Mesenchymal stem cell (in vitro differentiated cells and primary cell): Measurements from ENCODE around the gene AUTS2.

Experiments used
- DNase-seq: peaks from one replicate; pipeline ENCODE4 v3.0.0-alpha.2; 2013
- H2AFZ ChIP-seq: one replicate; pipeline ENCODE4 v1.6.1; 2013; ENCODE audit warnings: low read depth, mild to moderate bottlenecking, control low read depth, inconsistent platforms, low read length, moderate library complexity
- H2AK5ac ChIP-seq: 2 replicates; pipeline ENCODE4 v1.6.1; 2013; ENCODE audit warnings: low read length, moderate library complexity, mild to moderate bottlenecking, inconsistent platforms; ENCODE audit not compliant: severe bottlenecking
- H2BK120ac ChIP-seq: one replicate; pipeline ENCODE4 v1.6.1; 2013; ENCODE audit warnings: low read depth, mild to moderate bottlenecking, inconsistent platforms, low read length, moderate library complexity
- H2BK12ac ChIP-seq, 2 experiments: one replicate each; pipeline ENCODE4 v1.6.1; 2013; ENCODE audit warnings: inconsistent platforms in 2 of 2, low read length in 2 of 2, mild to moderate bottlenecking in 2 of 2, moderate library complexity in 2 of 2, control low read depth in 1 of 2
- H2BK15ac ChIP-seq: one replicate; pipeline ENCODE4 v1.6.1; 2013; ENCODE audit warnings: mild to moderate bottlenecking, low read depth, inconsistent platforms; ENCODE audit not compliant: poor library complexity, severe bottlenecking
- H2BK5ac ChIP-seq: 2 replicates; pipeline ENCODE4 v1.6.1; 2013; ENCODE audit warnings: low read depth, mild to moderate bottlenecking, low read length, control low read depth, inconsistent platforms; ENCODE audit not compliant: poor library complexity, severe bottlenecking
- H3K14ac ChIP-seq, 2 experiments: one replicate each; pipeline ENCODE4 v1.6.1; 2013; ENCODE audit warnings: inconsistent platforms in 2 of 2, low read length in 2 of 2, control low read depth in 1 of 2, mild to moderate bottlenecking in 1 of 2, moderate library complexity in 1 of 2
- H3K18ac ChIP-seq, 2 experiments: one replicate each; pipeline ENCODE4 v1.6.1; 2013; ENCODE audit warnings: inconsistent platforms in 2 of 2, low read length in 2 of 2, control low read depth in 1 of 2, low read depth in 1 of 2, mild to moderate bottlenecking in 1 of 2
- H3K23ac ChIP-seq, 2 experiments: one replicate each; pipeline ENCODE4 v1.6.1; 2013; ENCODE audit warnings: inconsistent platforms in 2 of 2, low read length in 2 of 2, mild to moderate bottlenecking in 2 of 2, moderate library complexity in 2 of 2, control low read depth in 1 of 2
- H3K27ac ChIP-seq: 2 replicates; pipeline ENCODE4 v1.5.1; 2013; ENCODE audit warnings: mild to moderate bottlenecking, moderate library complexity, low read length, control low read depth, inconsistent platforms; ENCODE audit not compliant: poor library complexity, severe bottlenecking
- H3K27me3 ChIP-seq, 2 experiments: 2 replicates each; pipeline versions ENCODE4 v1.6.1 to v1.7.0; 2013; ENCODE audit warnings: low read length in 2 of 2, mild to moderate bottlenecking in 2 of 2, moderate library complexity in 2 of 2, control low read depth in 1 of 2, inconsistent platforms in 1 of 2; ENCODE audit not compliant: control insufficient read depth in 1 of 2, insufficient read depth in 1 of 2
- H3K36me3 ChIP-seq, 2 experiments: 2 replicates each; pipeline versions ENCODE4 v1.6.1 to v1.7.0; 2013; ENCODE audit warnings: low read length in 2 of 2, control low read depth in 1 of 2, inconsistent platforms in 1 of 2, low read depth in 1 of 2, mild to moderate bottlenecking in 1 of 2; ENCODE audit not compliant: insufficient read depth in 2 of 2, control insufficient read depth in 1 of 2
- H3K4ac ChIP-seq, 2 experiments: one replicate each; pipeline ENCODE4 v1.6.1; 2013; ENCODE audit warnings: inconsistent platforms in 2 of 2, low read length in 2 of 2, mild to moderate bottlenecking in 2 of 2, moderate library complexity in 2 of 2, control low read depth in 1 of 2, low read depth in 1 of 2
- H3K4me1 ChIP-seq: 2 replicates; pipeline ENCODE4 v1.6.1; 2013; ENCODE audit warnings: low read depth, low read length, control low read depth; ENCODE audit not compliant: control insufficient read depth, insufficient read depth
- H3K4me2 ChIP-seq: 2 replicates; pipeline ENCODE4 v1.6.1; 2013; ENCODE audit warnings: low read length, mild to moderate bottlenecking, inconsistent platforms; ENCODE audit not compliant: poor library complexity, severe bottlenecking
- H3K4me3 ChIP-seq, 2 experiments: 2 replicates each; pipeline versions ENCODE4 v1.5.1 to v1.7.0; 2013; ENCODE audit warnings: low read length in 2 of 2, mild to moderate bottlenecking in 2 of 2, control low read depth in 1 of 2, low read depth in 1 of 2; ENCODE audit not compliant: insufficient read depth in 1 of 2
- H3K79me1 ChIP-seq: replicated peaks from 2 replicates; pipeline ENCODE4 v1.6.1; 2013; ENCODE audit warnings: mild to moderate bottlenecking, control low read depth, low read length, inconsistent platforms; ENCODE audit not compliant: poor library complexity, severe bottlenecking
- H3K9ac ChIP-seq: 2 replicates; pipeline ENCODE4 v1.7.0; 2013; ENCODE audit warnings: mild to moderate bottlenecking, low read length, moderate library complexity
- H3K9me3 ChIP-seq: 2 replicates; pipeline ENCODE4 v1.7.0; 2013; ENCODE audit warnings: mild to moderate bottlenecking, low read length; ENCODE audit not compliant: control insufficient read depth
- H4K8ac ChIP-seq: one replicate; pipeline ENCODE4 v1.6.1; 2013; ENCODE audit warnings: inconsistent platforms, mild to moderate bottlenecking, low read length, moderate library complexity
- H4K91ac ChIP-seq: one replicate; pipeline ENCODE4 v1.6.1; 2013; ENCODE audit warnings: mild to moderate bottlenecking, low read length, inconsistent platforms
- WGBS: methylation state at CpG from one replicate; pipeline ENCODE4 v1.1.7; 2013; ENCODE audit warnings: mixed read lengths; 5-methylcytosine and 5-hydroxymethylcytosine counted together

The AUTS2 gene

GRCh38 chr7:70782796-70783195 is 1184.5 kb downstream of the AUTS2 start:
- Histone ChIP-seq H3K4ac (no peak overlapping the region), H2AK5ac (no peak overlapping the region), H3K9me3 (no peaks in the 10 kb centered on the region), H3K4me2 (no peak overlapping the region), H3K23ac (no peak overlapping the region), H3K4me1 (peaks cover 2% of the 10 kb centered on the region), H2BK5ac (no peak overlapping the region), H2BK120ac (no peak overlapping the region), H2AFZ (no peak overlapping the region), H3K36me3 (peaks cover 45 to 84% of the 10 kb centered on the region in 2 experiments), H3K4me3 (no peak overlapping the region), H3K18ac (no peak overlapping the region), H2BK15ac (no peak overlapping the region), H3K9ac (no peak overlapping the region), H4K8ac (no peak overlapping the region), H4K91ac (no peak overlapping the region), H3K79me1 (peaks cover 6% of the 10 kb centered on the region), H3K27me3 (no peaks in the 10 kb centered on the region), H3K27ac (no peak overlapping the region), H3K14ac (no peak overlapping the region), H2BK12ac (no peak overlapping the region)
- WGBS, result 95% methylated on average over 1 of the region's 1 CpG
- no peak for DNase-seq

GRCh38 chr7:70785427-70785826 is 1187.2 kb downstream of the AUTS2 start:
- Histone ChIP-seq H4K8ac (no peak overlapping the region), H3K79me1 (peaks cover 3% of the 10 kb centered on the region), H3K4me1 (peaks cover 2% of the 10 kb centered on the region), H3K36me3 (peaks cover 52 to 89% of the 10 kb centered on the region in 2 experiments), H3K14ac (no peak overlapping the region), H2AFZ (no peak overlapping the region), H3K23ac (no peak overlapping the region), H2BK120ac (no peak overlapping the region), H3K4me3 (no peak overlapping the region), H2BK15ac (no peak overlapping the region), H2BK12ac (no peak overlapping the region), H3K18ac (no peak overlapping the region), H2BK5ac (no peak overlapping the region), H3K9ac (no peak overlapping the region), H3K27ac (no peak overlapping the region), H3K27me3 (no peaks in the 10 kb centered on the region), H3K9me3 (no peaks in the 10 kb centered on the region), H3K4ac (no peak overlapping the region), H2AK5ac (no peak overlapping the region), H3K4me2 (no peak overlapping the region), H4K91ac (no peak overlapping the region)
- 93% methylated on average over 3 of the region's 5 CpGs for WGBS
- DNase-seq, result no peak

- H3K4ac ChIP-seq, result no peak overlapping the region
- H3K9me3 ChIP-seq, result no peaks in the 10 kb centered on the region
- 94% methylated on average over 6 of the region's 6 CpGs for WGBS
- peaks cover 2% of the 10 kb centered on the region for H3K4me1 ChIP-seq
- H3K4me3 ChIP-seq, result no peak overlapping the region
- no peak overlapping the region for H4K8ac ChIP-seq
- H3K23ac ChIP-seq, result no peak overlapping the region
- H3K14ac ChIP-seq, result no peak overlapping the region
- H2AFZ ChIP-seq, result no peak overlapping the region
- H2BK15ac ChIP-seq, result no peak overlapping the region
- H3K4me2 ChIP-seq, result no peak overlapping the region
- no peak overlapping the region for H2BK12ac ChIP-seq
- no peak overlapping the region for H2BK5ac ChIP-seq
- no peak overlapping the region for H4K91ac ChIP-seq
- H3K27me3 ChIP-seq, result no peaks in the 10 kb centered on the region
- H3K9ac ChIP-seq, result no peak overlapping the region
- H3K36me3 ChIP-seq, result peaks cover 56 to 90% of the 10 kb centered on the region in 2 experiments
- H2BK120ac ChIP-seq, result no peak overlapping the region
- no peak overlapping the region for H3K18ac ChIP-seq
- no peak overlapping the region for H2AK5ac ChIP-seq
- H3K79me1 ChIP-seq, result peaks cover 4% of the 10 kb centered on the region
- H3K27ac ChIP-seq, result no peak overlapping the region
- no peak for DNase-seq
Observed at GRCh38 chr7:70786076-70786475, 1187.8 kb downstream of the AUTS2 start.

- Histone ChIP-seq H3K14ac (no peak overlapping the region), H3K27ac (no peak overlapping the region), H3K9ac (no peak overlapping the region), H2BK15ac (no peak overlapping the region), H4K91ac (no peak overlapping the region), H3K18ac (no peak overlapping the region), H4K8ac (no peak overlapping the region), H3K27me3 (no peaks in the 10 kb centered on the region), H2AFZ (no peak overlapping the region), H3K36me3 (peaks cover 52 to 88% of the 10 kb centered on the region in 2 experiments), H2BK5ac (no peak overlapping the region), H3K4me2 (no peak overlapping the region), H2AK5ac (no peak overlapping the region), H3K4me3 (no peak overlapping the region), H3K4ac (no peak overlapping the region), H2BK120ac (no peak overlapping the region), H3K9me3 (no peaks in the 10 kb centered on the region), H2BK12ac (no peak overlapping the region), H3K79me1 (peaks cover 2% of the 10 kb centered on the region), H3K23ac (no peak overlapping the region), H3K4me1 (peaks cover 2% of the 10 kb centered on the region)
- DNase-seq, result no peak
- 94% methylated on average over 25 of the region's 25 CpGs for WGBS
Observed at GRCh38 chr7:70787286-70787685, 1189.0 kb downstream of the AUTS2 start.
